Activated T-cell treated with anti-CD3 and anti-CD28 coated beads, Interleukin-2, amount 50 U/mL, for 24 hours (primary cell): ENCODE measurements around the gene GLOD4.

Experiments
- DNase-seq: peaks from one replicate; pipeline ENCODE4 v3.0.0-alpha.2; 2020
- H3K27ac Mint-ChIP-seq: 2 replicates; pipeline ENCODE4 v1.8.0; 2020; ENCODE audit warnings: mild to moderate bottlenecking, mixed read lengths
- H3K27me3 Mint-ChIP-seq: 2 replicates; pipeline ENCODE4 v1.8.0; 2020; ENCODE audit warnings: mixed read lengths
- H3K36me3 Mint-ChIP-seq: 2 replicates; pipeline ENCODE4 v1.8.0; 2020; ENCODE audit warnings: low read depth, mixed read lengths
- H3K4me1 Mint-ChIP-seq: 2 replicates; pipeline ENCODE4 v1.8.0; 2020; ENCODE audit warnings: low read depth, mixed read lengths
- H3K4me3 Mint-ChIP-seq: 2 replicates; pipeline ENCODE4 v1.8.0; 2020; ENCODE audit warnings: mild to moderate bottlenecking, moderate library complexity, mixed read lengths
- H3K9me3 Mint-ChIP-seq: 2 replicates; pipeline ENCODE4 v1.8.0; 2020; ENCODE audit warnings: mixed read lengths

Gene GLOD4

GRCh38 chr17:726271-726919 is 55.7 kb downstream of the GLOD4 start:
- Mint-ChIP-seq H3K4me1 (peaks cover 6% of the 10 kb centered on the region), H3K27ac (no peak overlapping the region), H3K36me3 (no peaks in the 10 kb centered on the region), H3K27me3 (peaks cover 12% of the 10 kb centered on the region), H3K9me3 (no peaks in the 10 kb centered on the region), H3K4me3 (no peak overlapping the region)
- DNase-seq, result no peak

GRCh38 chr17:725746-726145 is 56.3 kb downstream of the GLOD4 start:
- Mint-ChIP-seq H3K9me3 (no peaks in the 10 kb centered on the region), H3K27ac (no peak overlapping the region), H3K4me3 (no peak overlapping the region), H3K36me3 (no peaks in the 10 kb centered on the region), H3K4me1 (peaks cover 2% of the 10 kb centered on the region), H3K27me3 (peaks cover 6% of the 10 kb centered on the region)
- DNase-seq, result no peak

GRCh38 chr17:725084-725483 is 57.0 kb downstream of the GLOD4 start:
- Mint-ChIP-seq H3K4me3 (no peak overlapping the region), H3K36me3 (no peaks in the 10 kb centered on the region), H3K9me3 (no peaks in the 10 kb centered on the region), H3K27me3 (no peaks in the 10 kb centered on the region), H3K4me1 (peaks cover 2% of the 10 kb centered on the region), H3K27ac (no peak overlapping the region)
- DNase-seq, result no peak

GRCh38 chr17:721540-721937 is 60.5 kb downstream of the GLOD4 start:
- no peak overlapping the region for H3K4me3 Mint-ChIP-seq

GRCh38 chr17:720706-721539 is 61.2 kb downstream of the GLOD4 start:
- DNase-seq, result no peak
- Mint-ChIP-seq H3K36me3 (peaks cover 3% of the 10 kb centered on the region), H3K9me3 (no peaks in the 10 kb centered on the region), H3K27me3 (no peaks in the 10 kb centered on the region), H3K27ac (no peak overlapping the region), H3K4me3 (no peak overlapping the region), H3K4me1 (peaks cover 6% of the 10 kb centered on the region)

More at GRCh38 chr17:721540-721937, 60.5 kb downstream of the GLOD4 start:
- Mint-ChIP-seq H3K27me3 (no peaks in the 10 kb centered on the region), H3K36me3 (peaks cover 3% of the 10 kb centered on the region), H3K4me1 (peaks cover 5% of the 10 kb centered on the region), H3K27ac (no peak overlapping the region), H3K9me3 (no peaks in the 10 kb centered on the region)
- no peak for DNase-seq

- H3K9me3 Mint-ChIP-seq, result no peaks in the 10 kb centered on the region
- peaks cover 19% of the 10 kb centered on the region for H3K4me1 Mint-ChIP-seq
- H3K27me3 Mint-ChIP-seq, result no peaks in the 10 kb centered on the region
- no peak overlapping the region for H3K4me3 Mint-ChIP-seq
- H3K36me3 Mint-ChIP-seq, result peaks cover 11% of the 10 kb centered on the region
- H3K27ac Mint-ChIP-seq, result no peak overlapping the region
- DNase-seq, result no peak
These were observed 64.0 kb downstream of the GLOD4 start for GRCh38 chr17:718075-718474.
